Endothelial cell of umbilical vein (primary cell): ENCODE data around the gene PF4V1. TPM values are rescaled to one million over a fixed set of nuclear protein-coding genes. Genes with fewer than 3 reads are reported as not detected.

ENCODE experiments used
- BruUV-seq: library from RNA; stranded (reverse); fragments of 400-500 nt; replicated peaks from 2 replicates; lab custom pipeline; 2021; lab: Mats Ljungman, UMichigan
- CTCF ChIA-PET: fragments of 300-600, 350-600 bp; sonication (Branson Sonifier 250); formaldehyde crosslinking; loops from one replicate; lab custom pipeline; 2021; ENCODE audit warnings: antibody characterized with exemption, inconsistent platforms; lab: Charles Lee
- POLR2A ChIA-PET: fragments of 300-600, 350-600 bp; sonication (Branson Sonifier 250); formaldehyde crosslinking; loops from one replicate; lab custom pipeline; 2021; ENCODE audit warnings: antibody characterized with exemption, inconsistent platforms; lab: Charles Lee
- DNase-seq: peaks from one replicate; pipeline ENCODE4 v3.0.0-alpha.2; 2011; ENCODE audit warnings: low read depth, low spot score
- FAIRE-seq: peaks from 2 replicates; lab custom pipeline; 2011; peaks lifted over from hg19 to GRCh38; lab: Jason Lieb, UNC
- H2AFZ ChIP-seq: 2 replicates; pipeline ENCODE4 v1.6.0; 2012; ENCODE audit warnings: low read depth, low read length, control low read depth, inconsistent platforms
- H3K27ac ChIP-seq: 2 replicates; pipeline ENCODE4 v1.5.1; 2011; ENCODE audit warnings: low read depth, mild to moderate bottlenecking, control low read depth, low read length, moderate library complexity; ENCODE audit not compliant: insufficient read depth
- H3K27me3 ChIP-seq, 2 experiments: 2 replicates each; pipeline versions ENCODE4 v1.6.0 to v1.6.1; 2011; ENCODE audit warnings: low read length in 2 of 2, mixed read lengths in 1 of 2; ENCODE audit not compliant: control insufficient read depth in 2 of 2, insufficient read depth in 2 of 2
- H3K36me3 ChIP-seq, 2 experiments: 2 replicates in 1 of 2; 3 replicates in 1 of 2; pipeline ENCODE4 v1.5.1; 2011; ENCODE audit warnings: low read length in 2 of 2, mild to moderate bottlenecking in 1 of 2, moderate library complexity in 1 of 2; ENCODE audit not compliant: control insufficient read depth in 2 of 2, insufficient read depth in 2 of 2; ENCODE audit errors: extremely low read depth in 1 of 2
- H3K4me1 ChIP-seq: 3 replicates; pipeline ENCODE4 v1.5.1; 2011; ENCODE audit warnings: mild to moderate bottlenecking, low read length; ENCODE audit not compliant: control insufficient read depth, insufficient read depth; ENCODE audit errors: extremely low read depth
- H3K4me2 ChIP-seq: 2 replicates; pipeline ENCODE4 v1.6.1; 2011; ENCODE audit warnings: low read length, control low read depth, mixed read lengths; ENCODE audit not compliant: insufficient read depth
- H3K4me3 ChIP-seq, 3 experiments: fragments of 200-600 bp in 1 of 3; sonication (generic), shearing (Covaris generic) in 1 of 3; replicated peaks in 1 of 3; 2 replicates each; pipeline ENCODE4 v1.5.1; 2011 to 2016; ENCODE audit warnings: control low read depth in 3 of 3, low read length in 3 of 3, mild to moderate bottlenecking in 2 of 3, inconsistent platforms in 1 of 3, low read depth in 1 of 3, moderate library complexity in 1 of 3; ENCODE audit not compliant: insufficient read depth in 1 of 3
- H3K79me2 ChIP-seq: 2 replicates; pipeline ENCODE4 v1.6.0; 2012; ENCODE audit warnings: low read length, inconsistent platforms; ENCODE audit not compliant: control insufficient read depth, insufficient read depth
- H3K9ac ChIP-seq: replicated peaks from 2 replicates; pipeline ENCODE3; 2011; ENCODE audit warnings: low read length, control low read depth; ENCODE audit not compliant: insufficient read depth; ENCODE audit errors: extremely low read depth
- H3K9me1 ChIP-seq: replicated peaks from 3 replicates; pipeline ENCODE4 v1.6.0; 2011; ENCODE audit warnings: mild to moderate bottlenecking, low read length; ENCODE audit not compliant: control insufficient read depth, insufficient read depth; ENCODE audit errors: extremely low read depth
- H3K9me3 ChIP-seq: replicated peaks from 2 replicates; pipeline ENCODE4 v1.5.1; 2012; ENCODE audit warnings: low read length, inconsistent platforms; ENCODE audit not compliant: control insufficient read depth, insufficient read depth
- H4K20me1 ChIP-seq: replicated peaks from 2 replicates; pipeline ENCODE3; 2011; ENCODE audit warnings: mild to moderate bottlenecking, low read length; ENCODE audit not compliant: control insufficient read depth, insufficient read depth; ENCODE audit errors: extremely low read depth
- CTCF ChIP-seq, 2 donors: IDR thresholded peaks; 1 replicate in 1 of 2; 2 replicates in 1 of 2; pipeline ENCODE4 v1.5.1; 2011; ENCODE audit warnings: low read length in 2 of 2, mild to moderate bottlenecking in 2 of 2, moderate library complexity in 2 of 2, control low read depth in 1 of 2, inconsistent platforms in 1 of 2, low read depth in 1 of 2; ENCODE audit not compliant: insufficient read depth in 1 of 2; ENCODE audit errors: extremely low read depth in 1 of 2
- EZH2 ChIP-seq: IDR thresholded peaks from 2 replicates; pipeline ENCODE4 v1.6.1; 2012; ENCODE audit warnings: borderline replicate concordance, low read depth, mild to moderate bottlenecking, moderate library complexity, low read length, inconsistent platforms; ENCODE audit not compliant: severe bottlenecking
- FOS ChIP-seq: IDR thresholded peaks from 2 replicates; pipeline ENCODE4 v1.6.1; 2011; ENCODE audit warnings: mild to moderate bottlenecking, low read length, moderate library complexity, borderline replicate concordance; ENCODE audit not compliant: insufficient read depth
- GATA2 ChIP-seq: IDR thresholded peaks from 2 replicates; pipeline ENCODE4 v1.7.0; 2011; ENCODE audit warnings: low read depth, mild to moderate bottlenecking, moderate library complexity, mixed read lengths, low read length; ENCODE audit not compliant: insufficient read length, insufficient read depth
- JUN ChIP-seq: IDR thresholded peaks from 2 replicates; pipeline ENCODE4 v1.6.1; 2011; ENCODE audit warnings: borderline replicate concordance, low read depth; ENCODE audit not compliant: insufficient read length, insufficient read depth
- MYC ChIP-seq: IDR thresholded peaks from one replicate; pipeline ENCODE4 v1.6.1; 2011; ENCODE audit warnings: mild to moderate bottlenecking, low read depth, low read length
- POLR2A ChIP-seq: IDR thresholded peaks from 2 replicates; pipeline ENCODE4 v1.6.1; 2012; ENCODE audit warnings: low read depth, mild to moderate bottlenecking, control low read depth, low read length
- POLR2AphosphoS5 ChIP-seq: IDR thresholded peaks from 2 replicates; pipeline ENCODE4 v1.6.1; 2012; ENCODE audit warnings: low read depth, mild to moderate bottlenecking, control low read depth, low read length, moderate library complexity; ENCODE audit not compliant: insufficient read depth
- dilution Hi-C: fragments of 300-500 bp; cut with MboI; formaldehyde crosslinking; loops from one replicate; pipeline ENCODE4 v1.15.0; 2019; ENCODE audit warnings: low sequenced_read_pairs; ENCODE audit not compliant: extremely low pct_ligation_motif_present
- intact Hi-C: fragments of 100-400 bp; cut with micrococcal nuclease; formaldehyde crosslinking; loops from one replicate; pipeline ENCODE4 v1.10.0; 2022
- polyA plus RNA-seq, 4 experiments: library from polyadenylated mRNA; depleted of rRNA in 3 of 4; stranded (reverse) in 3 of 4; unstranded in 1 of 4; fragments of >200 nt; gene quantifications; 2 replicates each; pipeline versions ENCODE4 v1.2.1 to v1.2.3, GENCODE V29; 2011 to 2012; ENCODE audit warnings: missing spikeins in 1 of 4
- total RNA-seq: library from RNA; stranded (reverse); gene quantifications from 2 replicates; pipeline ENCODE4 v1.2.3, GENCODE V29; 2021
- TF ChIP-seq, protein P1 (sequence below): IDR thresholded peaks from 2 replicates; pipeline ENCODE4 v1.6.1; 2011; ENCODE audit not compliant: insufficient read depth, insufficient read length

PF4V1 gene
- total and polyA plus RNA-seq, 2 donors (not counting 3 experiments of a cell fraction or from before 2014, with no cell fraction given), result not detected

- Histone ChIP-seq H3K9me3 (no peaks in the 10 kb centered on the region), H3K9me1 (no peaks in the 10 kb centered on the region), H3K4me1 (no peaks in the 10 kb centered on the region), H3K27me3 (no peaks in the 10 kb centered on the region), H3K79me2 (no peaks in the 10 kb centered on the region), H2AFZ (no peak overlapping the region), H3K36me3 (no peaks in the 10 kb centered on the region), H3K4me3 (no peak overlapping the region), H3K4me2 (no peak overlapping the region), H4K20me1 (no peaks in the 10 kb centered on the region), H3K27ac (no peak overlapping the region), H3K9ac (no peak overlapping the region)
- intact Hi-C loops, result no loop called here
- dilution Hi-C loops, result no loop called here
- no TSS peak for BruUV-seq
- TF ChIP-seq JUN (no peak), POLR2AphosphoS5 (no peak), POLR2A (no peak), GATA2 (no peak), MYC (no peak), CTCF (IDR thresholded peaks at IDR 0.05; ENCODE audit: extremely low read depth in 1 of 2, insufficient read depth in 1 of 2, low read depth in 1 of 2, low read length in 2 of 2) (no peak), FOS (no peak), EZH2 (no peak)
- TF ChIP-seq, protein P1, sequence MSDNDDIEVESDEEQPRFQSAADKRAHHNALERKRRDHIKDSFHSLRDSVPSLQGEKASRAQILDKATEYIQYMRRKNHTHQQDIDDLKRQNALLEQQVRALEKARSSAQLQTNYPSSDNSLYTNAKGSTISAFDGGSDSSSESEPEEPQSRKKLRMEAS, result no peak
- DNase-seq, result no peak
- ChIA-PET POLR2A (no interaction called here), CTCF (interaction anchor here (1.5 kb wide), 1 partner anchor 12 kb away, joined by 4 read pairs; no protein-coding TSS in a partner anchor)
- no peak for FAIRE-seq
Measured at GRCh38 chr4:73896416-73896815, 43.3 kb downstream of the PF4V1 start.
